Panc1 (cell line): ENCODE measurements around the gene ZNF322.
"Not testable (repeated sequence)": the region's sequence is repeated elsewhere in the genome, so short reads cannot be mapped to it uniquely, and the experiment has no call there.

ENCODE experiments used
- CTCF ChIP-seq: fragments of 450-650 bp; IDR thresholded peaks from 2 replicates; pipeline ENCODE4 v1.5.1; 2017; ENCODE audit warnings: mild to moderate bottlenecking
- TF ChIP-seq, protein P1 (sequence below), 2 experiments: IDR thresholded peaks; 2 replicates each; pipeline ENCODE4 v1.6.1; 2011 to 2012; ENCODE audit warnings: low read depth in 2 of 2, control low read depth in 1 of 2, low read length in 1 of 2, mild to moderate bottlenecking in 1 of 2, moderate library complexity in 1 of 2; ENCODE audit not compliant: insufficient read depth in 1 of 2

- not testable (repeated sequence) for TF ChIP-seq CTCF
- TF ChIP-seq, protein P1, sequence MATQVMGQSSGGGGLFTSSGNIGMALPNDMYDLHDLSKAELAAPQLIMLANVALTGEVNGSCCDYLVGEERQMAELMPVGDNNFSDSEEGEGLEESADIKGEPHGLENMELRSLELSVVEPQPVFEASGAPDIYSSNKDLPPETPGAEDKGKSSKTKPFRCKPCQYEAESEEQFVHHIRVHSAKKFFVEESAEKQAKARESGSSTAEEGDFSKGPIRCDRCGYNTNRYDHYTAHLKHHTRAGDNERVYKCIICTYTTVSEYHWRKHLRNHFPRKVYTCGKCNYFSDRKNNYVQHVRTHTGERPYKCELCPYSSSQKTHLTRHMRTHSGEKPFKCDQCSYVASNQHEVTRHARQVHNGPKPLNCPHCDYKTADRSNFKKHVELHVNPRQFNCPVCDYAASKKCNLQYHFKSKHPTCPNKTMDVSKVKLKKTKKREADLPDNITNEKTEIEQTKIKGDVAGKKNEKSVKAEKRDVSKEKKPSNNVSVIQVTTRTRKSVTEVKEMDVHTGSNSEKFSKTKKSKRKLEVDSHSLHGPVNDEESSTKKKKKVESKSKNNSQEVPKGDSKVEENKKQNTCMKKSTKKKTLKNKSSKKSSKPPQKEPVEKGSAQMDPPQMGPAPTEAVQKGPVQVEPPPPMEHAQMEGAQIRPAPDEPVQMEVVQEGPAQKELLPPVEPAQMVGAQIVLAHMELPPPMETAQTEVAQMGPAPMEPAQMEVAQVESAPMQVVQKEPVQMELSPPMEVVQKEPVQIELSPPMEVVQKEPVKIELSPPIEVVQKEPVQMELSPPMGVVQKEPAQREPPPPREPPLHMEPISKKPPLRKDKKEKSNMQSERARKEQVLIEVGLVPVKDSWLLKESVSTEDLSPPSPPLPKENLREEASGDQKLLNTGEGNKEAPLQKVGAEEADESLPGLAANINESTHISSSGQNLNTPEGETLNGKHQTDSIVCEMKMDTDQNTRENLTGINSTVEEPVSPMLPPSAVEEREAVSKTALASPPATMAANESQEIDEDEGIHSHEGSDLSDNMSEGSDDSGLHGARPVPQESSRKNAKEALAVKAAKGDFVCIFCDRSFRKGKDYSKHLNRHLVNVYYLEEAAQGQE (IDR thresholded peaks at IDR 0.05; ENCODE audit: insufficient read depth in 1 of 2, low read depth in 2 of 2, low read length in 1 of 2): not testable (repeated sequence)
These were observed 11.0 kb upstream of the ZNF322 start for GRCh38 chr6:26670558-26670957.
